Fibroblast of mammary gland (primary cell): ENCODE data around the gene SKAP1.

ENCODE experiments used
- DNase-seq: peaks from one replicate; pipeline ENCODE4 v3.0.0-alpha.2; 2010; ENCODE audit warnings: low read depth
- H3K4me3 ChIP-seq: 2 replicates; pipeline ENCODE4 v1.5.1; 2011; ENCODE audit warnings: low read depth, mild to moderate bottlenecking, low read length, moderate library complexity; ENCODE audit not compliant: control insufficient read depth
- TF ChIP-seq, protein P1 (sequence below): conservative IDR thresholded peaks from 2 replicates; pipeline ENCODE4 v1.5.1; 2011; ENCODE audit warnings: low read depth, low read length, inconsistent platforms; ENCODE audit not compliant: control insufficient read depth, insufficient read depth

Gene SKAP1

DNA sequence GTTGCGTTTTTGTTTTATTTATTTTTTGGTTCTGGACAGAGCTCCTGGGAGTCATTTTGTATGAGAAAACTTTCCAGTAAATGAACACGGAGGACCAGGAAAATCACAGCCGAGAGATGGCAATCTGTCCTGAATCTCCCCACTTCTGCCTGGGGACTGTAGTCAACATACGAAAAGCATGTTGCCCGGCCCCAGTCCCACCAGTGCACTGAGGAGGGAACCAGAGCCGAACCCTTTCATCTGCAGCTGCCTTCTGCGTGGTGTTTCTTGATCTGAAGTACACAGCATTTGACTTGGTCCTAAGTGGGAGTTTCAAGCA is 303.5 kb downstream of the SKAP1 start:
- H3K4me3 ChIP-seq: no peak overlapping the region
- TF ChIP-seq, protein P1, sequence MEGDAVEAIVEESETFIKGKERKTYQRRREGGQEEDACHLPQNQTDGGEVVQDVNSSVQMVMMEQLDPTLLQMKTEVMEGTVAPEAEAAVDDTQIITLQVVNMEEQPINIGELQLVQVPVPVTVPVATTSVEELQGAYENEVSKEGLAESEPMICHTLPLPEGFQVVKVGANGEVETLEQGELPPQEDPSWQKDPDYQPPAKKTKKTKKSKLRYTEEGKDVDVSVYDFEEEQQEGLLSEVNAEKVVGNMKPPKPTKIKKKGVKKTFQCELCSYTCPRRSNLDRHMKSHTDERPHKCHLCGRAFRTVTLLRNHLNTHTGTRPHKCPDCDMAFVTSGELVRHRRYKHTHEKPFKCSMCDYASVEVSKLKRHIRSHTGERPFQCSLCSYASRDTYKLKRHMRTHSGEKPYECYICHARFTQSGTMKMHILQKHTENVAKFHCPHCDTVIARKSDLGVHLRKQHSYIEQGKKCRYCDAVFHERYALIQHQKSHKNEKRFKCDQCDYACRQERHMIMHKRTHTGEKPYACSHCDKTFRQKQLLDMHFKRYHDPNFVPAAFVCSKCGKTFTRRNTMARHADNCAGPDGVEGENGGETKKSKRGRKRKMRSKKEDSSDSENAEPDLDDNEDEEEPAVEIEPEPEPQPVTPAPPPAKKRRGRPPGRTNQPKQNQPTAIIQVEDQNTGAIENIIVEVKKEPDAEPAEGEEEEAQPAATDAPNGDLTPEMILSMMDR: no peak
- DNase-seq: no peak

GRCh38 chr17:48125829-48126531 is 304.0 kb downstream of the SKAP1 start:
- no peak for DNase-seq
- TF ChIP-seq, protein P1: no peak
- no peak overlapping the region for H3K4me3 ChIP-seq

DNA sequence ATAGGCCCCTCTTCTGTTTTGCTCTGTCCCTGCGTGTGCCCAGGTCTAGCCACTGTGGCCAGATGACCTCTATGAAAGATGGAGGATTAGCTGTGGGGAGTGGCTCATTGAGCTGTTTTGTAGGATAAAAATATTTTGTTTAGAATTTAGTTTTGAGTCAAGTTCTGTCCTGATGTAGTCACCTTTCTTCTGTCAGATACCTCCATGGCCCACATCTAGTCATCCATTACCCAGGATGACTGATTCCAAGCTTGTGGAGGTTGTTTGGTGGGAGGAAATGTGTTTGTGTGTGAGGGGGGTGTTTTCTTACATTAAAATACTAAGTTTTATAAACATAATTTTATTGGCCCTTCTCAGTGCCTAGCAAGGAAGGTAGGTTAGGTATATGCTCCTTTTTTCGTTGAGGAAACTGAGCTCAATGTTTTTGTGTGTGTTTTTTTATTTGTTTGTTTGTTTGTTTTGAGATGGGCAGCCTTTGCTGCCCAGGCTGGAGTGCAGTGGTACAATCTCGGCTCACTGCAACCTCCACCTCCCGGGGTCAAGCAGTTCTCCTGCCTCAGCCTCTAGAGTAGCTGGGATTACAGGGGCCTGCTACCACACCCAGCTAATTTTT is 306.1 kb downstream of the SKAP1 start:
- DNase-seq: no peak
- H3K4me3 ChIP-seq: no peak overlapping the region
- TF ChIP-seq, protein P1: no peak

GRCh38 chr17:48123111-48123510 is 306.9 kb downstream of the SKAP1 start:
- no peak overlapping the region for H3K4me3 ChIP-seq
- no peak for DNase-seq
- TF ChIP-seq, protein P1: no peak

DNA sequence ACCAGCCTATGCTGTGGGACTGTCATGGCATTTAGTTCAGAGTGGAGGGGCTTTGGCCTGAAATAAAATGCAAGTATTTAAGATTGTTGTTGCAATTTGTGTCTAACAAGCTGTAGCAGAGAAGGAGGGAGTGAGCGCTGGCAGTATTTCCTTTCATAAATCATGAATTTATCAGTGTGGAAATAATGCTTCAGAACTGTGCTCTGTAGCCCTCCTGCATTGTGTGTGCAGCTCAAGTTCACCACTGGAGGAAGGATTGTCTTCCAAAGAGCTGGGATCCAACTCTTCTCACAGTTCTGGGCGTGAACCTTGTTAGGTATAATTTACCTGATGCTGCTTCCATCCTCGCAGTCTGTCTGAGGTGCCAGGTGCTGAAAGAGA is 307.4 kb downstream of the SKAP1 start:
- TF ChIP-seq, protein P1: no peak
- no peak overlapping the region for H3K4me3 ChIP-seq
- no peak for DNase-seq

- no peak for DNase-seq
- no peak overlapping the region for H3K4me3 ChIP-seq
- TF ChIP-seq, protein P1: no peak
Observed at GRCh38 chr17:48121923-48122664, 307.9 kb downstream of the SKAP1 start.
